ENCODE data around the gene PKD1. TPM values are rescaled to one million over a fixed set of nuclear protein-coding genes. Genes with fewer than 3 reads are reported as not detected.

PKD1 gene
- total RNA-seq, 1 donor from 2014 or later, result 80.2 TPM

- no peak overlapping the region for H3K4me3 ChIP-seq (ENCODE audit: low read depth, low read length)
- no peak for TF ChIP-seq CTCF (conservative IDR thresholded peaks at IDR 0.05; ENCODE audit: low read depth, low read length)
- DNase-seq (ENCODE audit: low read depth), result no peak
Measured at GRCh38 chr16:2061526-2061925, 74.2 kb downstream of the PKD1 start.

GRCh38 chr16:2061023-2061422 is 74.7 kb downstream of the PKD1 start:
- DNase-seq (ENCODE audit: low read depth), result no peak
- no peak overlapping the region for H3K4me3 ChIP-seq (ENCODE audit: low read depth, low read length)
- TF ChIP-seq CTCF (conservative IDR thresholded peaks at IDR 0.05; ENCODE audit: low read depth, low read length), result no peak

GRCh38 chr16:2060346-2060745 is 75.4 kb downstream of the PKD1 start:
- no peak for DNase-seq (ENCODE audit: low read depth)
- no peak for TF ChIP-seq CTCF (conservative IDR thresholded peaks at IDR 0.05; ENCODE audit: low read depth, low read length)

GRCh38 chr16:2058872-2059271 is 76.8 kb downstream of the PKD1 start:
- no peak overlapping the region for H3K4me3 ChIP-seq (ENCODE audit: low read depth, low read length)
- TF ChIP-seq CTCF (conservative IDR thresholded peaks at IDR 0.05; ENCODE audit: low read depth, low read length), result no peak
- no peak for DNase-seq (ENCODE audit: low read depth)

More at GRCh38 chr16:2060346-2060745, 75.4 kb downstream of the PKD1 start:
- H3K4me3 ChIP-seq (ENCODE audit: low read depth, low read length), result no peak overlapping the region

- DNase-seq (ENCODE audit: low read depth), result no peak
- no peak for TF ChIP-seq CTCF (conservative IDR thresholded peaks at IDR 0.05; ENCODE audit: low read depth, low read length)
- H3K4me3 ChIP-seq (ENCODE audit: low read depth, low read length), result no peak overlapping the region
Measured at GRCh38 chr16:2058420-2058819, 77.3 kb downstream of the PKD1 start.

- TF ChIP-seq CTCF (conservative IDR thresholded peaks at IDR 0.05; ENCODE audit: low read depth, low read length), result no peak
- no peak for DNase-seq (ENCODE audit: low read depth)
Measured at GRCh38 chr16:2057438-2057837, 78.3 kb downstream of the PKD1 start.

GRCh38 chr16:2056681-2057407 is 78.9 kb downstream of the PKD1 start:
- TF ChIP-seq CTCF (conservative IDR thresholded peaks at IDR 0.05; ENCODE audit: low read depth, low read length), result no peak
- DNase-seq (ENCODE audit: low read depth), result no peak
- H3K4me3 ChIP-seq (ENCODE audit: low read depth, low read length), result no peak overlapping the region

More at GRCh38 chr16:2057438-2057837, 78.3 kb downstream of the PKD1 start:
- no peak overlapping the region for H3K4me3 ChIP-seq (ENCODE audit: low read depth, low read length)

All from epithelial cell of proximal tubule (primary cell).